BLaER1 (cell line): ENCODE measurements around the gene POLR3H.
A peak's percentile ranks its signal among the peaks of the same experiment; 100 is the strongest.

Experiments used
- H3K27ac ChIP-seq: shearing (Covaris generic); formaldehyde crosslinking; 2 replicates; pipeline ENCODE4 v1.8.1; 2022
- H3K27me3 ChIP-seq: shearing (Covaris generic); formaldehyde crosslinking; 2 replicates; pipeline ENCODE4 v1.8.1; 2022
- H3K36me3 ChIP-seq: shearing (Covaris generic); formaldehyde crosslinking; 2 replicates; pipeline ENCODE4 v1.8.1; 2022
- H3K4me1 ChIP-seq: shearing (Covaris generic); formaldehyde crosslinking; 2 replicates; pipeline ENCODE4 v1.8.1; 2022
- H3K4me2 ChIP-seq: shearing (Covaris generic); formaldehyde crosslinking; 2 replicates; pipeline ENCODE4 v1.8.1; 2022
- H3K4me3 ChIP-seq: shearing (Covaris generic); formaldehyde crosslinking; 2 replicates; pipeline ENCODE4 v1.8.1; 2022
- H3K9ac ChIP-seq: shearing (Covaris generic); formaldehyde crosslinking; 2 replicates; pipeline ENCODE4 v1.8.1; 2022
- H3K9me3 ChIP-seq: shearing (Covaris generic); formaldehyde crosslinking; 2 replicates; pipeline ENCODE4 v1.8.1; 2022
- H4K20me1 ChIP-seq: shearing (Covaris generic); formaldehyde crosslinking; 2 replicates; pipeline ENCODE4 v1.8.1; 2022
- Cebpa-rat ChIP-seq: shearing (Covaris generic); IDR thresholded peaks from 2 replicates; pipeline ENCODE4 v1.8.1; 2022

The POLR3H gene

DNA sequence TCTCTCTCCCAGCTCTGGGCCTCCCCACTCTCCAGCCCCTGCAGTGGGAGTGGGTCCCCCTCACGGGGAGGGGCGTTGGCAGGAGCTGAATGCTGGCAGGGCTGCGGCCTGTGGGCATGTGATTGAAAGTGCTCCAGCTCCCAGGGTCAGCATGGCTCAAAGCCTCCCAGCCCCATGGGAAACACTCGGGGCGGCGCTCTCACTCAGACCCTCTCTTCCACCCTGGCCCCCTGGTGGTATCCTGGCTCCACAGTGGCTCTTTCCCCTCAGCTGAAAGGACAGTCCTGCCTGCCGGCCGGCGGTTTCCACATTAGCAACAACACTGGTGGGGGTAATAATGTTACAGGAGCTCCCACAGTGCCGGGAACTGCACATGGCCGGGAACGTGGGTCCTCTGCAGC is 35.5 kb downstream of the POLR3H start:
- H3K36me3 ChIP-seq, result peaks cover 90% of the 10 kb centered on the region
- peaks cover 31% of the 10 kb centered on the region for H3K4me1 ChIP-seq
- no peak overlapping the region for H3K4me3 ChIP-seq
- no peaks in the 10 kb centered on the region for H3K27me3 ChIP-seq
- no peak overlapping the region for H3K4me2 ChIP-seq
- no peak for TF ChIP-seq Cebpa-rat
- H3K9ac ChIP-seq, result no peak overlapping the region
- no peak overlapping the region for H3K27ac ChIP-seq
- peaks cover 47% of the 10 kb centered on the region for H4K20me1 ChIP-seq
- H3K9me3 ChIP-seq, result no peaks in the 10 kb centered on the region

DNA sequence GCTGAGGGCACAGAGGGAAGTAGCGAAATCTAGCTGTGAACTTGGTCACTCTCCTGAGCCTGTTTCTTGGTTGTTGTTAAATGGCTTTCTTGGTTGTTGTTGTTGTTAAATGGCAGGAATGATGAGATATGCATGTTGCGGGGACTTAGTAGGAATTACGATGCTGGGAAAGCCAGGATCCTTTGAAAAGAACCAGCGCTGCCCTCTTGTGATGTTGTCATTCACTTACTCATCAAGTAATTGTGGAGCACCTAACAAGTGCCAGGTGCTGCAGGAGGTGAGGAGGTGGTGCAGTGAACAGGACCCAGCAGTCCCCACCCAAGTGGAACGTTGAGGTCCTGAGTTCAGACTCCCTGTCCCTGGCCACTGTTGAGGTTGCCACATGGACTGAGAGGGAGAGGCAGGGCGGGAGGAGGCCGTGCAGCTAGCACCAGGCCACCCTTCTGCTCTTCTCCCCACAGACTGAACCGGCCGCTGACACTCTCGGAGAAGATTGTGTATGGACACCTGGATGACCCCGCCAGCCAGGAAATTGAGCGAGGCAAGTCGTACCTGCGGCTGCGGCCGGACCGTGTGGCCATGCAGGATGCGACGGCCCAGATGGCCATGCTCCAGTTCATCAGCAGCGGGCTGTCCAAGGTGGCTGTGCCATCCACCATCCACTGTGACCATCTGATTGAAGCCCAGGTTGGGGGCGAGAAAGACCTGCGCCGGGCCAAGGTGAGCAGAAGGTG is 36.8 kb downstream of the POLR3H start:
- Histone ChIP-seq H3K36me3 (peaks cover 90% of the 10 kb centered on the region), H3K9ac (no peak overlapping the region), H3K4me1 (peaks cover 39% of the 10 kb centered on the region), H3K9me3 (no peaks in the 10 kb centered on the region), H3K4me2 (no peak overlapping the region), H3K27ac (no peak overlapping the region), H4K20me1 (peaks cover 47% of the 10 kb centered on the region), H3K4me3 (no peak overlapping the region), H3K27me3 (no peaks in the 10 kb centered on the region)
- no peak for TF ChIP-seq Cebpa-rat

DNA sequence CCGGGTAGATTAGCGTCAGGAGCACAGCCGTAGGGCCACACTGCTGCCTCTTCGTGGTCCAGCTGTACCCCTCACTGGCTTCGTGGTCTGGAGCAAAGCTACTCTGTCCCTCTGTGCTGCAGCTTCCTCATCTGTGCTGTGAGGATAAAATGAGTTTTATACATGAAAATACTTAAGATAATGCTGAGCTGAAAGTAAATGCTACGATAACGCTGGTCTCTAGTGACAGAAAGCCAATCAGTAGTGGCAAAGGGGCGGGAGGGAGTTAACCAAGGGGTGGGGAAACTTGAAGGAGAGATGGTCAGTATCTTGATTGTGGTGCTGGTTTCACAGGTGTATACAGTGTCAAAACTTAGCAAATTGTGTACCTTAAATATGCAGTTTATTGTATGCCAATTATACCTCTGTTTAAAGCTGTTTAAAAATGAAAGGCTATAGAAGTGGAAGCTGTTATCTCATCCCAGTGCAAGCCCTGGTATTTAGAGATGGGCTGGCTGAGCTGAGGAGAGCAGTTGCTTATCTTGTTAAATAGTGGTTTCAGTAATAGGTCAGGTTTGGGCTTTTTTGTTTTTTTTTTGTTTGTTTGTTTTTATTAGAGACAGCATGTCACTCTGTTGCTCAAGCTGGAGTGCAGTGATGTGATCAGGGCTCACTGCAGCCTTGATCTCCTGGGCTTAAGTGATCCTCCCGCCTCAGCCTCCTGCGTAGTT is 38.6 kb downstream of the POLR3H start:
- Histone ChIP-seq H3K4me1 (peaks cover 43% of the 10 kb centered on the region), H3K4me2 (peak overlapping the region; percentile 81), H3K27me3 (no peaks in the 10 kb centered on the region), H4K20me1 (peaks cover 62% of the 10 kb centered on the region), H3K4me3 (no peak overlapping the region), H3K36me3 (peaks cover 90% of the 10 kb centered on the region), H3K27ac (no peak overlapping the region), H3K9ac (no peak overlapping the region), H3K9me3 (no peaks in the 10 kb centered on the region)
- no peak for TF ChIP-seq Cebpa-rat

DNA sequence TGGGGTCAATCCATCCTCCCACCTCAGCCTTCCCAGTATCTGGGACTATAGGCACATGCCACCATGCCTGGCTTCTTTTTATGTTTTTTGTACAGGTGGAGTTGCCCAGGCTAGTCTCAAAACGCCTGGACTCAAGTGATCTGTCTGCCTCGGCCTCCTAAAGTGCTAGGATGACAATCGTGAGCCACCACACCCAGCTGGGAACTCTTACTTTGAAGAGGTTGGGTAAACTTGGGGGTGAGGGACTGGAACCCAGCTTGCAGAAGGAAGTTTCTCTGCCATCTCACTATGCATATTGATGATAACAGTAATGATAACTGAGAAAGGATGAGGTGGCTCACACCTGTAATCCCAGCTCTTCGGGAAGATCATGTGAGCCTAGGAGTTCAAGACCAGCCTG is 39.5 kb downstream of the POLR3H start:
- peak overlapping the region; percentile 81 for H3K4me2 ChIP-seq
- H3K36me3 ChIP-seq, result peaks cover 88% of the 10 kb centered on the region
- H3K4me1 ChIP-seq, result peaks cover 51% of the 10 kb centered on the region
- H3K27ac ChIP-seq, result no peak overlapping the region
- H3K9ac ChIP-seq, result peak overlapping the region; percentile 52
- no peaks in the 10 kb centered on the region for H3K27me3 ChIP-seq
- H4K20me1 ChIP-seq, result peaks cover 59% of the 10 kb centered on the region
- no peak for TF ChIP-seq Cebpa-rat
- H3K9me3 ChIP-seq, result no peaks in the 10 kb centered on the region
- no peak overlapping the region for H3K4me3 ChIP-seq

DNA sequence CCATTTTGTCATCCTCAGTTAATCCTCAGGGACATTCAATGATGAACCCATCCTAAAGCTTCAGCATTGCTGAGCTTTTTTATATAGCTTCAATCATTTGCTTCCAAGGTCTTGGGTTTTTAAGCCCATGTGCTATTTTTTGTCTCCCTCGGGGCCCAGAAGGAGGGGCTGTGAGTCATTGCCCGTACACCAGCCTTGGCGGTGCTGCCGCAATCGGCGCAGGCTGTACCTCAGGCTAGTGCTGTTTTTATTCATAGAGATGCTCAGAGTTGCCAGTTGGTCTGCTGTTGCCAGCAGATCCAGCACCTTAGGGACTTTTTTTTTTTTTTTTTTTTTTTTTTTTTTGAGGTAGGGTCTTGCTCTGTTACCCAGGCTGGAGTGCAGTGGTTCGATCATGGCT is 39.9 kb downstream of the POLR3H start:
- peaks cover 88% of the 10 kb centered on the region for H3K36me3 ChIP-seq
- peaks cover 63% of the 10 kb centered on the region for H4K20me1 ChIP-seq
- H3K27me3 ChIP-seq, result no peaks in the 10 kb centered on the region
- peak overlapping the region; percentile 52 for H3K9ac ChIP-seq
- H3K4me1 ChIP-seq, result peaks cover 56% of the 10 kb centered on the region
- no peak overlapping the region for H3K27ac ChIP-seq
- H3K9me3 ChIP-seq, result no peaks in the 10 kb centered on the region
- H3K4me2 ChIP-seq, result peak overlapping the region; percentile 81
- TF ChIP-seq Cebpa-rat, result no peak
- H3K4me3 ChIP-seq, result no peak overlapping the region

DNA sequence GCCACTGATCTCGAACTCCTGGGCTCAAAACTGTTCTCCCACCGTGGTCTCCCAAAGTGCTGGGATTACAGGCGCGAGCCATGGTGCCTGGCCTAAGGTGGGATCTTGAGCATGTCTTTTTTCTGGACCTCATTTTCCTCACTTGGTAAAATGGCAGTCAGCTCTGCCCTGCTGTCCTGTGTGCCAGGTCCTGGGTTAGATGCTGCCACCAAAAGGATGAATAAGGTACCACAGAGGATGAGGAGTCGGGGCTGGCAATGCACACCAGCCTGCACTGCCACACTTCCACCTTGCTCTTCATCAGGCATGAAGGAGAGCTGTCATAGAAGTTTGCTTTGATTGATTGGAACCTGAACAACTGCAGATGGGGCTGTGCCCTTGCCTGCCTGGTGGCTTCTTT is 43.1 kb downstream of the POLR3H start:
- no peak overlapping the region for H3K4me2 ChIP-seq
- H4K20me1 ChIP-seq, result peaks cover 67% of the 10 kb centered on the region
- H3K4me1 ChIP-seq, result peaks cover 52% of the 10 kb centered on the region
- no peaks in the 10 kb centered on the region for H3K9me3 ChIP-seq
- H3K27me3 ChIP-seq, result no peaks in the 10 kb centered on the region
- no peak overlapping the region for H3K9ac ChIP-seq
- no peak for TF ChIP-seq Cebpa-rat
- H3K4me3 ChIP-seq, result no peak overlapping the region
- peaks cover 85% of the 10 kb centered on the region for H3K36me3 ChIP-seq
- H3K27ac ChIP-seq, result no peak overlapping the region

DNA sequence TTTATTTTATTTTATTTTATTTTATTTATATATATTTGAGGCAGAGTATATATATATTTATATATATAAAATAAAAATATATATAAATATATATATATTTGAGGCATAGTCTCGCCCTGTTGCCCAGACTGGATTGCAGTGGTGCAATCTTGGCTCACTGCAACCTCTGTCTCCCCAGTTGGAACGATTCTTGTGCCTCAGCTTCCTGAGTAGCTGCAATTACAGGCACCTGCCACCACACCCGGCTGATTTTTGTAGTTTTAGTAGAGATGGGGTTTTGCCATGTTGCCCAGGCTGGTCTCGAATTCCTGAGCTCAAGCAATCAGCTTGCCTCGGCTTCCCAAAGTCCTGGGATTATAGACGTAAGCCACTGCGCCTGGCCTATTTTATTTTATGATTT is 44.0 kb downstream of the POLR3H start:
- Histone ChIP-seq H3K27ac (no peak overlapping the region), H4K20me1 (peaks cover 75% of the 10 kb centered on the region), H3K4me3 (no peak overlapping the region), H3K9ac (no peak overlapping the region), H3K27me3 (no peaks in the 10 kb centered on the region), H3K4me1 (peaks cover 43% of the 10 kb centered on the region), H3K4me2 (no peak overlapping the region), H3K9me3 (no peaks in the 10 kb centered on the region), H3K36me3 (peaks cover 85% of the 10 kb centered on the region)
- no peak for TF ChIP-seq Cebpa-rat

DNA sequence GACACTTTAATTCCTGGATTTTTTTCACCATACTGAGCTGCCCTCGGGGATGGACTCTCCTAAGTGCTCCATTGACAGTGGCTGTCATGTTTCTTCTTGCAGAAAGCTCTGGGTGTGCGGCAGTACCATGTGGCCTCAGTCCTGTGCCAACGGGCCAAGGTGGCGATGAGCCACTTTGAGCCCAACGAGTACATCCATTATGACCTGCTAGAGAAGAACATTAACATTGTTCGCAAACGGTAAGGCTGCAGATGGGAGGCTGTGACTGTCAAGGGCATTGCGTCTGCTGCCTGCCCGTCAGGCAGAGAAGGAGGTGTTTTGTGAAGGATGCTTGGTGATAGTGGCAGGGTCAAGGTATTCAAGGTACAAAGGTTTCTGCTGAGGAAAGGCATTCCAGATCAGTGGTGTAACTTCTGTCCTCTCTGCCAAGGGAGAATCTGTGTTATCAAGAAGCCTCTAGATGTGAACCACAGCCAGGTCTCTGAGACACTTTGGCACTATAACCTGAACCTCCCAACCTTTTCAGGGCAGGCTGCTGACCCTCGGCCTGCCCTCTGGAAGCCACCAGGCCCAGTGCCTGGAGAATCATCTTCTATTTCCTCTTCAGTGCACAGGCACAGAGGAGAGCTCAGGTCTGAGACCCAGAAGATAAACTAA is 44.5 kb downstream of the POLR3H start:
- H3K27me3 ChIP-seq, result no peaks in the 10 kb centered on the region
- no peaks in the 10 kb centered on the region for H3K9me3 ChIP-seq
- H3K9ac ChIP-seq, result 0 out of 2 replicates have a peak overlapping the region, but pooled peaks have one; percentile 14
- H3K4me2 ChIP-seq, result 0 out of 2 replicates have a peak overlapping the region, but pooled peaks have one; percentile 11
- peaks cover 85% of the 10 kb centered on the region for H3K36me3 ChIP-seq
- H4K20me1 ChIP-seq, result peaks cover 75% of the 10 kb centered on the region
- H3K4me1 ChIP-seq, result peaks cover 37% of the 10 kb centered on the region
- H3K4me3 ChIP-seq, result no peak overlapping the region
- no peak overlapping the region for H3K27ac ChIP-seq
- TF ChIP-seq Cebpa-rat, result no peak

DNA sequence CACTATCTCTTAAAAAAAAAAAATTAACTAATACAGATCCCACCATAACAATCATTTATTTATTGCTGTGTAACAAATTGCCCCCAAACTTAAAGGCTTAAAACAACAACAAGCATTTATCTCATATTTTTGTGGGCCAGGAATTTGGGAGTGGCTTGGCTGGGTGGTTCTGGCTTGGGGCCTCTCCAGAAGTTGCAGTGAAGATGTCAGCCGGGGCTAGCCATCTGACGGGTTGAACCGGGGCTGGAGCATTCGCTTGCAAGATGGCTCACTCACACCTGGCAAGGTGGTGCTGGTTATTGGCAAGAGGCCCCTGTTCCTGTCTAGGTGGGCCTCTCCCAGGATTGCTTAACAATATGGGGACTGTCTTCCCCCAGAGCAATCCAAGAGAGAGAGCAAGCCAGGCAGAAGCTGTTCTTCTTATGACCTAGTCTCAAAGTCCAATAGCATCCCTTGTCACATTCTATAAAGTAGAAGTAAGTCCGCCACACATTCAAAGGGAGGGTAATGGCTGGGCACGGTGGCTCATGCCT is 45.9 kb downstream of the POLR3H start:
- Histone ChIP-seq H3K9me3 (no peaks in the 10 kb centered on the region), H3K4me3 (no peak overlapping the region), H4K20me1 (peaks cover 78% of the 10 kb centered on the region), H3K4me2 (no peak overlapping the region), H3K4me1 (peaks cover 23% of the 10 kb centered on the region), H3K36me3 (peaks cover 87% of the 10 kb centered on the region), H3K9ac (no peak overlapping the region), H3K27ac (no peak overlapping the region), H3K27me3 (no peaks in the 10 kb centered on the region)
- no peak for TF ChIP-seq Cebpa-rat
